ENCODE measurements around the gene ZNF17.

- TF ChIP-seq CTCF (IDR thresholded peaks at IDR 0.05; ENCODE audit: control extremely low read depth in 1 of 3, insufficient read depth in 1 of 3, low read depth in 1 of 3, low read length in 3 of 3) (peak; percentile 91 to 96 (median 93)), POLR2A (IDR thresholded peaks at IDR 0.05; ENCODE audit: control extremely low read depth in 1 of 2, low read depth in 2 of 2, low read length in 2 of 2) (no peak), NRF1 (IDR thresholded peaks at IDR 0.05; ENCODE audit: low read depth, low read length) (no peak), TAF1 (IDR thresholded peaks at IDR 0.05; ENCODE audit: low read depth, low read length) (no peak), RAD21 (IDR thresholded peaks at IDR 0.05 in 1 of 2, conservative IDR thresholded peaks at IDR 0.05 in 1 of 2; ENCODE audit: low read depth in 2 of 2, low read length in 2 of 2) (peak; percentile 93 to 96), GTF2F1 (IDR thresholded peaks at IDR 0.05; ENCODE audit: borderline replicate concordance, low read depth, low read length) (no peak)
Measured at GRCh38 chr19:57406516-57407123, 4.3 kb upstream of the ZNF17 start.
